Osteoblast (primary cell): ENCODE data around the gene MYO10. TPM values are rescaled to one million over a fixed set of nuclear protein-coding genes. Genes with fewer than 3 reads are reported as not detected.
A peak's percentile ranks its signal among the peaks of the same experiment; 100 is the strongest.

Experiments
- DNase-seq: peaks from one replicate; pipeline ENCODE4 v3.0.0; 2011; ENCODE audit warnings: low spot score, mixed read lengths; ENCODE audit not compliant: insufficient read length; ENCODE audit errors: missing footprints
- H2AFZ ChIP-seq: 2 replicates; pipeline ENCODE4 v1.6.0; 2011; ENCODE audit warnings: mild to moderate bottlenecking, low read length
- H3K27ac ChIP-seq: 2 replicates; pipeline ENCODE4 v1.5.1; 2011; ENCODE audit warnings: mild to moderate bottlenecking, low read depth, low read length, moderate library complexity
- H3K27me3 ChIP-seq: 2 replicates; pipeline ENCODE4 v1.6.0; 2012; ENCODE audit warnings: mild to moderate bottlenecking, control low read depth, inconsistent platforms, low read length, moderate library complexity; ENCODE audit not compliant: insufficient read depth
- H3K36me3 ChIP-seq: 2 replicates; pipeline ENCODE4 v1.5.1; 2011; ENCODE audit warnings: mild to moderate bottlenecking, low read length, control low read depth, moderate library complexity; ENCODE audit not compliant: insufficient read depth
- H3K4me1 ChIP-seq: 2 replicates; pipeline ENCODE4 v1.5.1; 2011; ENCODE audit warnings: mild to moderate bottlenecking, low read length, control low read depth, moderate library complexity; ENCODE audit not compliant: insufficient read depth
- H3K4me2 ChIP-seq: 2 replicates; pipeline ENCODE4 v1.6.0; 2011; ENCODE audit warnings: mild to moderate bottlenecking, low read length; ENCODE audit not compliant: insufficient read depth
- H3K4me3 ChIP-seq: fragments of 200-600 bp; sonication (generic); 3 replicates; pipeline ENCODE4 v1.5.1; 2012; ENCODE audit warnings: mild to moderate bottlenecking, low read length, inconsistent platforms; ENCODE audit not compliant: insufficient read depth
- H3K79me2 ChIP-seq: 2 replicates; pipeline ENCODE4 v1.6.0; 2012; ENCODE audit warnings: mild to moderate bottlenecking, low read length, control low read depth, inconsistent platforms; ENCODE audit not compliant: insufficient read depth
- H3K9me3 ChIP-seq: 2 replicates; pipeline ENCODE4 v1.5.1; 2011; ENCODE audit warnings: low read depth, low read length, control low read depth
- H4K20me1 ChIP-seq: 2 replicates; pipeline ENCODE4 v1.6.0; 2012; ENCODE audit warnings: mild to moderate bottlenecking, low read length, control low read depth; ENCODE audit not compliant: insufficient read depth
- CTCF ChIP-seq: IDR thresholded peaks from 2 replicates; pipeline ENCODE4 v1.5.1; 2011; ENCODE audit warnings: mild to moderate bottlenecking, low read depth, low read length, moderate library complexity; ENCODE audit errors: extremely low read depth
- total RNA-seq: library from RNA; depleted of rRNA; stranded (reverse); fragments of >200 nt; gene quantifications from 2 replicates; pipeline ENCODE4 v1.2.3, GENCODE V29; 2012

Gene MYO10
- total RNA-seq, 1 donor: 40.9 TPM

GRCh38 chr5:16673241-16674201 lies 262.6 kb downstream of the MYO10 start:
- no peaks in the 10 kb centered on the region for H3K27me3 ChIP-seq
- no peak for TF ChIP-seq CTCF
- H3K4me1 ChIP-seq: peaks cover 6% of the 10 kb centered on the region
- no peak for DNase-seq
- H3K4me2 ChIP-seq: no peak overlapping the region
- H3K9me3 ChIP-seq: no peaks in the 10 kb centered on the region
- H3K27ac ChIP-seq: no peak overlapping the region
- H3K4me3 ChIP-seq: no peak overlapping the region
- H3K36me3 ChIP-seq: peaks cover 74% of the 10 kb centered on the region
- H3K79me2 ChIP-seq: no peaks in the 10 kb centered on the region
- H2AFZ ChIP-seq: no peak overlapping the region
- H4K20me1 ChIP-seq: no peaks in the 10 kb centered on the region

- no peaks in the 10 kb centered on the region for H3K9me3 ChIP-seq
- peaks cover 82% of the 10 kb centered on the region for H3K36me3 ChIP-seq
- no peaks in the 10 kb centered on the region for H4K20me1 ChIP-seq
- no peaks in the 10 kb centered on the region for H3K79me2 ChIP-seq
- no peak for TF ChIP-seq CTCF
- no peak overlapping the region for H3K4me2 ChIP-seq
- no peak overlapping the region for H3K27ac ChIP-seq
- H3K27me3 ChIP-seq: no peaks in the 10 kb centered on the region
- no peak overlapping the region for H3K4me3 ChIP-seq
- no peak for DNase-seq
- H2AFZ ChIP-seq: no peak overlapping the region
- peaks cover 6% of the 10 kb centered on the region for H3K4me1 ChIP-seq
Observed at GRCh38 chr5:16671208-16671607, 264.9 kb downstream of the MYO10 start.

GRCh38 chr5:16669776-16670175 lies 266.3 kb downstream of the MYO10 start:
- Histone ChIP-seq H3K27me3 (no peaks in the 10 kb centered on the region), H3K4me1 (peaks cover 6% of the 10 kb centered on the region), H4K20me1 (no peaks in the 10 kb centered on the region), H3K79me2 (no peaks in the 10 kb centered on the region), H3K36me3 (peaks cover 74% of the 10 kb centered on the region), H3K27ac (peak overlapping the region; percentile 19), H3K4me3 (no peak overlapping the region), H3K4me2 (no peak overlapping the region), H3K9me3 (no peaks in the 10 kb centered on the region), H2AFZ (no peak overlapping the region)
- no peak for TF ChIP-seq CTCF
- DNase-seq: peak; percentile 80

GRCh38 chr5:16668631-16669030 lies 267.5 kb downstream of the MYO10 start:
- H3K36me3 ChIP-seq: peaks cover 63% of the 10 kb centered on the region
- H3K79me2 ChIP-seq: no peaks in the 10 kb centered on the region
- H2AFZ ChIP-seq: no peak overlapping the region
- no peak for TF ChIP-seq CTCF
- H4K20me1 ChIP-seq: no peaks in the 10 kb centered on the region
- H3K4me3 ChIP-seq: no peak overlapping the region
- H3K27me3 ChIP-seq: no peaks in the 10 kb centered on the region
- H3K27ac ChIP-seq: no peak overlapping the region
- H3K4me2 ChIP-seq: no peak overlapping the region
- DNase-seq: no peak
- no peaks in the 10 kb centered on the region for H3K9me3 ChIP-seq
- H3K4me1 ChIP-seq: peaks cover 6% of the 10 kb centered on the region
